Measurements from ENCODE around the gene SIAH2. TPM values are rescaled to one million over a fixed set of nuclear protein-coding genes. Genes with fewer than 3 reads are reported as not detected.

The SIAH2 gene
- total RNA-seq, 1 experiment from 2014 or later = 24.0 TPM

DNA sequence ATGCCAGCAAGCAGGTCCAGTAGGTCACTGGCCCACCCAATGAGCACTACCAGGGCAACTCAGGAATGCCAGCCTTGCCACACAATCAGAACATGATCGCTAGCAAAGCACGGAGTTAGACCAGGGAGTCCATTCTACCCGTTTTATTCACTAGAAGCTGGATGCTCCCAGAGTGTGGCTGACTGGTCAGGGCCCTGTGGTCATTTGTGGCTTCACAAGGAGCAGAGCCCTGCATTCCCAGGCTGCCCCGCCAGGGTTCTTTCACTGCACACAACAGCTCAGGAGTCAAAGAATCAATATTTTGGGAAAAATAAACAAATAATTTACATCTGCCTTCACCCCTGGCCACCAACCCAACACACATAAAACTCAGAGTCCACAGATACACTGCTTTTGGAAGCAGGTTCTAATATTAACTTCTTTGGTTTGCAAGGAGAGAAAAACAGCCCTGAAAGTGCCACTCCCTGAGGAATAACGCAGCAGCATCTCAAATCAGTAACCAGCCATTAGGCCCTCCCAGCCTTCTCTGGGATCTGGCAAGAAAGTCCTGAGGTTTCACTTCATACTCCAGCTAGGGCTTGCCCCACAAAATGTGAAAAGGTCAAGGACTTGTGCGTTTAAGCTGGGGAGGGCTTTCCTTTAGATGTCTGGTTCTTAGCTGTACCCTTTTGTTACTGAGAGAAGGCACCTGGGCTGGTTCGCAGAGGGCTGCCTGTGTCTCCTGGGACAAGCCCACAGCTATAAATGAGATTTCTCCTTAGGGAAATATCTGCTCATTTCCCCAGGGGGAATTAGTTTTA is 16.0 kb downstream of the SIAH2 start:
- no peak overlapping the region for H3K27ac ChIP-seq (ENCODE audit: low read length)
- H3K9me3 ChIP-seq (ENCODE audit: control insufficient read depth, insufficient read depth, low read depth, low read length) = no peaks in the 10 kb centered on the region
- DNase-seq (ENCODE audit: low read depth, low spot score) (no peak), ATAC-seq (no peak; the same call in 1 of the 2 replicates)
- ChIA-PET CTCF (no interaction called here), POLR2A (no interaction called here)
- no peaks in the 10 kb centered on the region for H3K27me3 ChIP-seq (ENCODE audit: control insufficient read depth, insufficient read depth, low read length)
- intact Hi-C loops (cut with micrococcal nuclease; ENCODE audit: unreplicated experiment) (loop anchor here (10.0 kb wide), 1 partner anchor 62 kb away; no protein-coding TSS in a partner anchor), in situ Hi-C loops (cut with HindIII; ENCODE audit: low pct_unique_long_range_greater_than_20kb, low sequenced_read_pairs) (no loop called here)
- BruUV-seq (replicated peaks) = no TSS peak
- TF ChIP-seq POLR2AphosphoS5 (IDR thresholded peaks at IDR 0.05; ENCODE audit: low read depth, low read length) (no peak), SIN3A (IDR thresholded peaks at IDR 0.05; ENCODE audit: borderline replicate concordance, insufficient read depth, low read depth, low read length) (no peak), TCF7L2 (IDR thresholded peaks at IDR 0.05; ENCODE audit: low read depth, low read length) (no peak)
- TF ChIP-seq, protein P1, sequence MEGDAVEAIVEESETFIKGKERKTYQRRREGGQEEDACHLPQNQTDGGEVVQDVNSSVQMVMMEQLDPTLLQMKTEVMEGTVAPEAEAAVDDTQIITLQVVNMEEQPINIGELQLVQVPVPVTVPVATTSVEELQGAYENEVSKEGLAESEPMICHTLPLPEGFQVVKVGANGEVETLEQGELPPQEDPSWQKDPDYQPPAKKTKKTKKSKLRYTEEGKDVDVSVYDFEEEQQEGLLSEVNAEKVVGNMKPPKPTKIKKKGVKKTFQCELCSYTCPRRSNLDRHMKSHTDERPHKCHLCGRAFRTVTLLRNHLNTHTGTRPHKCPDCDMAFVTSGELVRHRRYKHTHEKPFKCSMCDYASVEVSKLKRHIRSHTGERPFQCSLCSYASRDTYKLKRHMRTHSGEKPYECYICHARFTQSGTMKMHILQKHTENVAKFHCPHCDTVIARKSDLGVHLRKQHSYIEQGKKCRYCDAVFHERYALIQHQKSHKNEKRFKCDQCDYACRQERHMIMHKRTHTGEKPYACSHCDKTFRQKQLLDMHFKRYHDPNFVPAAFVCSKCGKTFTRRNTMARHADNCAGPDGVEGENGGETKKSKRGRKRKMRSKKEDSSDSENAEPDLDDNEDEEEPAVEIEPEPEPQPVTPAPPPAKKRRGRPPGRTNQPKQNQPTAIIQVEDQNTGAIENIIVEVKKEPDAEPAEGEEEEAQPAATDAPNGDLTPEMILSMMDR (IDR thresholded peaks at IDR 0.05) = no peak
- TF ChIP-seq, protein P2, sequence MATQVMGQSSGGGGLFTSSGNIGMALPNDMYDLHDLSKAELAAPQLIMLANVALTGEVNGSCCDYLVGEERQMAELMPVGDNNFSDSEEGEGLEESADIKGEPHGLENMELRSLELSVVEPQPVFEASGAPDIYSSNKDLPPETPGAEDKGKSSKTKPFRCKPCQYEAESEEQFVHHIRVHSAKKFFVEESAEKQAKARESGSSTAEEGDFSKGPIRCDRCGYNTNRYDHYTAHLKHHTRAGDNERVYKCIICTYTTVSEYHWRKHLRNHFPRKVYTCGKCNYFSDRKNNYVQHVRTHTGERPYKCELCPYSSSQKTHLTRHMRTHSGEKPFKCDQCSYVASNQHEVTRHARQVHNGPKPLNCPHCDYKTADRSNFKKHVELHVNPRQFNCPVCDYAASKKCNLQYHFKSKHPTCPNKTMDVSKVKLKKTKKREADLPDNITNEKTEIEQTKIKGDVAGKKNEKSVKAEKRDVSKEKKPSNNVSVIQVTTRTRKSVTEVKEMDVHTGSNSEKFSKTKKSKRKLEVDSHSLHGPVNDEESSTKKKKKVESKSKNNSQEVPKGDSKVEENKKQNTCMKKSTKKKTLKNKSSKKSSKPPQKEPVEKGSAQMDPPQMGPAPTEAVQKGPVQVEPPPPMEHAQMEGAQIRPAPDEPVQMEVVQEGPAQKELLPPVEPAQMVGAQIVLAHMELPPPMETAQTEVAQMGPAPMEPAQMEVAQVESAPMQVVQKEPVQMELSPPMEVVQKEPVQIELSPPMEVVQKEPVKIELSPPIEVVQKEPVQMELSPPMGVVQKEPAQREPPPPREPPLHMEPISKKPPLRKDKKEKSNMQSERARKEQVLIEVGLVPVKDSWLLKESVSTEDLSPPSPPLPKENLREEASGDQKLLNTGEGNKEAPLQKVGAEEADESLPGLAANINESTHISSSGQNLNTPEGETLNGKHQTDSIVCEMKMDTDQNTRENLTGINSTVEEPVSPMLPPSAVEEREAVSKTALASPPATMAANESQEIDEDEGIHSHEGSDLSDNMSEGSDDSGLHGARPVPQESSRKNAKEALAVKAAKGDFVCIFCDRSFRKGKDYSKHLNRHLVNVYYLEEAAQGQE (IDR thresholded peaks at IDR 0.05; ENCODE audit: insufficient read depth in 1 of 2, low read depth in 2 of 2, low read length in 1 of 2) = no peak
- no peak overlapping the region for H3K4me3 ChIP-seq (ENCODE audit: low read depth in 2 of 2, low read length in 2 of 2)
- no peaks in the 10 kb centered on the region for H3K36me3 ChIP-seq (ENCODE audit: control insufficient read depth, insufficient read depth, low read length)
- H3K4me1 ChIP-seq (ENCODE audit: control insufficient read depth, insufficient read depth, low read length) = peaks cover 12% of the 10 kb centered on the region; the same call in 1 of the 2 replicates

DNA sequence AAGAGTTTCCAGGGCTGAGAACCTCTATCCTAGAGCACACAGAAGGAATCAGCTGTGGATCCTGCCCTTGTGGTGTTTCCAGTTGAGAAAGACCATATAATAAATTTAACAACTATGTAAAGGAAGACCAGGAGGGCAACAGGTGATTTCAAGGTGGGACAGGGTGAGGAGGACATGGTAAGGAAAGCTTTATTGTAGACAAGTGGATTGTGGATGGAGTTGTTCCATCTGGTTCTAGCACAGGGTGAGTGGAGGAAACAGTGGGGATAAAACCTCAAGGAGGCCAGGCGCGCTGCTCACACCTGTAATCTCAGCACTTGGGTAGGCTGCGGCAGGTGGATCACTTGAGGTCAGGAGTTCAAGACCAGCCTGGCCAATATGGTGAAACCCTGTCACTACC is 17.1 kb downstream of the SIAH2 start:
- no peak for TF ChIP-seq TCF7L2 (IDR thresholded peaks at IDR 0.05; ENCODE audit: low read depth, low read length)
- no peak for TF ChIP-seq SIN3A (IDR thresholded peaks at IDR 0.05; ENCODE audit: borderline replicate concordance, insufficient read depth, low read depth, low read length)
- TF ChIP-seq, protein P1 (IDR thresholded peaks at IDR 0.05) = no peak
- TF ChIP-seq, protein P2 (IDR thresholded peaks at IDR 0.05; ENCODE audit: insufficient read depth in 1 of 2, low read depth in 2 of 2, low read length in 1 of 2) = no peak
- no peak for TF ChIP-seq POLR2AphosphoS5 (IDR thresholded peaks at IDR 0.05; ENCODE audit: low read depth, low read length)
- H3K27ac ChIP-seq (ENCODE audit: low read length) = no peak overlapping the region
- H3K9me3 ChIP-seq (ENCODE audit: control insufficient read depth, insufficient read depth, low read depth, low read length) = no peaks in the 10 kb centered on the region
- intact Hi-C loops (cut with micrococcal nuclease; ENCODE audit: unreplicated experiment) (loop anchor here (10.0 kb wide), 1 partner anchor 61 kb away; no protein-coding TSS in a partner anchor), in situ Hi-C loops (cut with HindIII; ENCODE audit: low pct_unique_long_range_greater_than_20kb, low sequenced_read_pairs) (no loop called here)
- no peak for DNase-seq (ENCODE audit: low read depth, low spot score)
- ChIA-PET CTCF (interaction anchor here (0.6 kb wide), 1 partner anchor 17 kb away, joined by 3 read pairs; no protein-coding TSS in a partner anchor), POLR2A (interaction anchor here (0.7 kb wide), 2 partner anchors 9 to 313 kb away, joined by 3 to 4 read pairs; no protein-coding TSS in a partner anchor)
- H3K36me3 ChIP-seq (ENCODE audit: control insufficient read depth, insufficient read depth, low read length) = no peaks in the 10 kb centered on the region
- BruUV-seq (replicated peaks) = no TSS peak
- ATAC-seq = no peak
- no peak overlapping the region for H3K4me3 ChIP-seq (ENCODE audit: low read depth in 2 of 2, low read length in 2 of 2)
- no peaks in the 10 kb centered on the region for H3K27me3 ChIP-seq (ENCODE audit: control insufficient read depth, insufficient read depth, low read length)
- peaks cover 12% of the 10 kb centered on the region; the same call in 1 of the 2 replicates for H3K4me1 ChIP-seq (ENCODE audit: control insufficient read depth, insufficient read depth, low read length)
